Measurements from ENCODE around the gene DNAH9.

The DNAH9 gene

GRCh38 chr17:11668618-11669017, 70.3 kb downstream of the DNAH9 start:
- DNase-seq, result no peak

- no peak for DNase-seq
Observed at GRCh38 chr17:11671126-11671525, 72.9 kb downstream of the DNAH9 start.

- no peak for DNase-seq
Observed at GRCh38 chr17:11682646-11683045, 84.4 kb downstream of the DNAH9 start.

DNA sequence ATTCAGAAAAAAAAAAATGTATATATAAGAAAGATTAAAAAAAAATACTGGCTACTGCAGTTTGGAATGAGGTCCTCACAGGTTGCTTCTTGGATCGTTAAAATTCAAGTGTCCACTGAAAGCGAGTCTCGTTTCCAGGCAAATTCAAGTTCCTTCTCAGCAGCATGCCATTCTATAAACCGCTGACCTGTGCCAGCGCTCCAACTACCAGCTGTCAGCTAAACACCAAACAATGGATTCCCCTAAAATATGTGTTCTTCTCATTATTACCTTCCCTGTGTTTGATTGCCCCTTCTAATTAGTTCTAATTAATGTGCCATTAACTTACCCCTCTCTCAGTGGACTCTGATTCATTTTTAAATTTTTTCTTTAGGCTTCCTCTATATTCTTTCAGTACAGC, 92.4 kb downstream of the DNAH9 start:
- no peak for DNase-seq

DNA sequence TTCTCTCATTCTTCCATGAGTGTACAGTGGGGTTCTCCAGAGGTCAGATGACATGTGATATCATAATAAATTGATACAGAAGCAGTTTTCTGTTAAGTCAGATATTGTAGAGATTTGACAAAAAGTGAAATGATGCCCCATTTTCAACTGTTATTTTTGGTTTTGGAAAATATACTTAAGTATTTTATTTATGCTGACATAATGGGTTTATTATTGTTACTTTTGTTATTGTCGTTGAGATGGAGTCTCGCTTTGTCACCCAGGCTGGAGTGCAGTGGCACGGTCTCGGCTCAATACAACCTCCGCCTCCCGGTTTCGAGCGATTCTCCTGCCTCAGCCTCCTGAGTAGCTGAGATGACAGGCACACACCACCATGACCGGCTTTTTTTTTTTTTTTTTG, 94.4 kb downstream of the DNAH9 start:
- DNase-seq, result no peak

DNA sequence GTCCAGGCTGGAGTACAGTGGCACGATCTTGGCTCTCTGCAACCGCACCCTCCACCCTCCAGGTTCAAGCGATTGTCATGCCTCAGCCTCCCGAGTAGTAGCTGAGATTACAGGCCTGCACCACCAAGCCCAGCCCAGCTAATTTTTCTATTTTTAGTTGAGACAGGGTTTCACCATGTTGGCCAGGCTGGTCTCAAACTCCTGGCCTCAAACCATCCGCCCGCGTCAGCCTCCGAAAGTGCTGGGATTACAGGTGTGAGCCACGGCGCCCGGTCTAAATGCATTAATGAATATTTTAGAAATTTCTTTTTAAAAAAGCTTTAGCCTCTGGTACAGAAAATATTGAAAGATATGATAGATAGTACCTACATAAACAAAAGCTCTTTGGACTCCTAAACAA, 95.0 kb downstream of the DNAH9 start:
- no peak for DNase-seq

DNA sequence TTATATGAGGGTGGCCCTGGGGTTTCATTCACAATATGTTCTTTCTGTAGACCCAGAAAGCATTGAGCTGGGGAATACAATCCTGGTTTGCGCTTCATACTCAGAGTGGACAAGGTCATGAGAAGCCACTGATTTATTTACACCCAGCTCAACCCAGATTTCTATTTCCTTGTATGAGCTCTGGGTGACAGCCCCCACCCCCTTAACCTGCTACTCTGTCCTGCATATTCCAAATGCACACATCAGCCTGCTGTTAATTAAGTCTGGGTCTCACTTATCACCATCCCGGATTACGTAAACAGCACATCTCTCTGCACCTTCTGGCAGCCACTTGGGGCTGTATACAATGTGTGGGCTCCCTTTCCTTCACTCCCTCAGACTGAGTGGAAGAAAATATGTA, 102.4 kb downstream of the DNAH9 start:
- DNase-seq, result no peak

DNA sequence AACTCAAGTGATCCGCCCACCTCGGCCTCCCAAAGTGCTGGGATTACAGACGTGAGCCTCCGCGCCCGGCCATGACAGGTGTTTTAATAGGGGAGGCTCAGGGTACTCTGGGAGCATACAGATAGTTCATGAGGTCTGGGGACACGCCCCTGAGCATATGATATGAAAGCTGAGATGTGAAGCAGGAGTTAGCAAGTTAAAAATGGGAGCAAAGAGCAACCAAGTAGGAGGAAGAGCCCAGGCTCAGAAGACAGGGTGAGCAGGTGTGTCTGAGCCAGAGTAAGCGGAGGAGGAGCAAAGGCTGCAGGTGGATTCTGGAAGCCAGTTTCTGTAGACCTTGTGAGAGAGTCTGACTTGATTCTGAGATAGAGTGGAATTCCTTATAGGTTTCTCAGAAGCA, 103.6 kb downstream of the DNAH9 start:
- no peak for DNase-seq

GRCh38 chr17:11704041-11704440, 105.8 kb downstream of the DNAH9 start:
- DNase-seq, result no peak

- DNase-seq, result no peak
Observed at GRCh38 chr17:11705111-11705510, 106.8 kb downstream of the DNAH9 start.

DNA sequence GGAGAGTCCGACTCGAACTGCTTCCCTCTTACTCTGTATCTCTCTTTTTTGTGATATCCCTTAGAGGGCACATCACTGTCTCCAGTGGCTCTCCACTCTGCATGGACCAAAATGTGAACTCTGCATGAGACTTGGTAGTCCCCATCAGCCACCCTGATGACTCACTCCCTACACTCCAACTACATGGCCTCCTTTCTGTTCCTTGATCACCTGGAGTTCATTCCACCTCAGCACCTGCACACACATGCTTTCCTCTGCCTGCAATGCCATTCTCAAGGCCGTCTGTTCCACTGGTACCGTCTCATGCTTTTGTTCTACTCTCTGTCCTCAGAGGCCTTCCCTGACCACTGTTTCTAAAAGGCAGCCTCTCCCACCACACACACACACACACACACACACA, 109.3 kb downstream of the DNAH9 start:
- no peak for DNase-seq

- DNase-seq, result no peak
Observed at GRCh38 chr17:11712456-11712855, 114.2 kb downstream of the DNAH9 start.

DNA sequence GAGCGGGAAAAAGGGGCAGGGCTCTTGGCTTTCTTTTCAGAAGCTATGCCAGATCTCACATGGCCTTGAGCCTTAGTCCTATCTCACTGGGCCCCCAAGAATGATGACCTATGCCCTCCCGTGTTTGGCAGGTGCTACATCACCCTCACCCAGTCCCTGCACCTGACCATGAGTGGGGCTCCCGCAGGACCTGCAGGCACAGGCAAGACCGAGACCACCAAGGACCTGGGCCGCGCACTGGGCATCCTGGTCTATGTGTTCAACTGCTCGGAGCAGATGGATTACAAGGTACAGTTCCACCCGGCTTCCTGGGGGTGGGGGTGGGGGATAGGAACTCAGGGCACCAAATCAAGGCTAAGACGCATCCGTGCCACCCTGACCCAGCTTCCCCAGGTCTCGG, 120.9 kb downstream of the DNAH9 start:
- DNase-seq, result no peak

DNA sequence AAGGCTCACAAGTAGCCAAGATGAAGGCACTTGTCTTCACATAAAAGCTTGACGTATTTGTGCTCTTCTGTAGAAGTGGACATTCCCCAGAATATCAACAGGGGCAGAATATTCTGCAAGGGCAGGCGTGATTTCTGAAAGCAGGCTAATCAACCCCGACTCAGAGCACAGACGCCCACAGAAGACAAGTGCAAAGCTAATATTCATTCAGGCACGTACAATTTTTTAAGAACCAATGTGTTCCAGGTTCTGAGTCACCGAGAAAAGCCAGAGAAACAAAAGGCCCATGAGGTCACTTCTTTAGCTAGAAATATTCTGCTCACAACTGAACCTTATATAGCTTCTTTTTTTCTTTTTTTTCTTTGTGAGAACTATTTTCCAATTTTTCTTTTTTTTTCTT, 121.6 kb downstream of the DNAH9 start:
- no peak for DNase-seq

- DNase-seq, result no peak
Observed at GRCh38 chr17:11720816-11721215, 122.5 kb downstream of the DNAH9 start.

- no peak for DNase-seq
Observed at GRCh38 chr17:11730747-11731146, 132.5 kb downstream of the DNAH9 start.

GRCh38 chr17:11736613-11737312, 138.5 kb downstream of the DNAH9 start:
- no peak for DNase-seq

- no peak for DNase-seq
Observed at GRCh38 chr17:11737313-11737679, 139.0 kb downstream of the DNAH9 start.

DNA sequence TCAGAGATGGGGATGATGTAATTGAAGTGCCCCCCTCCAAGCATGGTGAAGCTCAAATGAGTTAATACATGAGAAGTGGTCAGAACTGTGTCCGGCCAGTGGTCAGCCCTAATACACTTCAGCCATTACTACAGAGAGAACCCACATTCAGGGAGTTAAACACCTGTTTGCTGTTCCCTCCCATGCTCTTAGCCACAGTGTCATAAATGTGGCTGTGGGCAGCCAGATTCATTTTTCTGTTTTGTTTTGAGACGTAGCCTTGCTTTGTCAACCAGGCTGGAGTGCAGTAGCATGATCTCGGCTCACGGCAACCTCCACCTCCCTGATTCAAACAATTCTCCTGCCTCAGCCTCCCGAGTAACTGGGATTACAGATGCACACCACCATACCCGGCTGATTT, 139.9 kb downstream of the DNAH9 start:
- DNase-seq, result no peak

- DNase-seq, result no peak
Observed at GRCh38 chr17:11739351-11739750, 141.1 kb downstream of the DNAH9 start.

DNA sequence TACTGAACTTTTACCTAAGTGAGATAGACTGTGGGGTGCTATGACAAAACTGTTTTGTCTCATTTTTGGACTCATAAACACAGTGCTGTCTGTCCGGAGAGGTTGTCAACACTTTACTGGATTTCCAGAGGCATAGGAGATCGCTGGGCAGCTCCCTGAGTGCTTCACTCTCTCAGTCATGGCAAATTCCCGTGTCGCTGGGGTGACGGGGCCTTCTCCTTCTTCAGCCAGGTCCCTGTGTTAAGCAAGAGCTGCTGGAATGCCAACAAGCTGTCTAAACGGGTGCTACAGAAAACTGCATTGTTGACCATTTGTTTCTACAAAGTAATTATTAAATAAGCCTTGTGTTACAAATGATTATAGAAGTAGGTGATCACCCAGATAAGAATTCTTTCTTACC, 141.6 kb downstream of the DNAH9 start:
- no peak for DNase-seq

GRCh38 chr17:11742886-11743285, 144.6 kb downstream of the DNAH9 start:
- no peak for DNase-seq

- no peak for DNase-seq
Observed at GRCh38 chr17:11744696-11745095, 146.4 kb downstream of the DNAH9 start.

GRCh38 chr17:11747441-11747840, 149.2 kb downstream of the DNAH9 start:
- no peak for DNase-seq

- no peak for DNase-seq
Observed at GRCh38 chr17:11757815-11758214, 159.5 kb downstream of the DNAH9 start.

GRCh38 chr17:11768106-11768505, 169.8 kb downstream of the DNAH9 start:
- DNase-seq, result no peak
